ENCODE results near the gene SDHAF3. TPM values are rescaled to one million over a fixed set of nuclear protein-coding genes. Genes with fewer than 3 reads are reported as not detected.

SDHAF3 gene
- polyA plus RNA-seq, 1 donor from 2014 or later, result 28.3 TPM

- Histone ChIP-seq H3K4me2 (ENCODE audit: low read length) (no peak overlapping the region), H2AFZ (ENCODE audit: low read depth, low read length) (no peak overlapping the region), H3F3A (ENCODE audit: insufficient read depth, low read length, poor library complexity, severe bottlenecking) (no peaks in the 10 kb centered on the region), H3K9me2 (ENCODE audit: insufficient read depth, low read length) (no peaks in the 10 kb centered on the region), H3K4me3 (ENCODE audit: low read length) (no peak overlapping the region), H3K27ac (ENCODE audit: low read length) (no peak overlapping the region), H4K20me1 (ENCODE audit: insufficient read depth) (no peaks in the 10 kb centered on the region), H3K9ac (ENCODE audit: low read length) (no peak overlapping the region), H3K9me3 (ENCODE audit: low read length) (no peaks in the 10 kb centered on the region), H3K79me2 (replicated peaks; ENCODE audit: insufficient read depth, low read length) (no peaks in the 10 kb centered on the region), H3K27me3 (ENCODE audit: insufficient read depth, low read depth, low read length) (no peaks in the 10 kb centered on the region), H3K36me3 (ENCODE audit: insufficient read depth, low read length) (no peaks in the 10 kb centered on the region)
- TF ChIP-seq POLR2AphosphoS5 (IDR thresholded peaks at IDR 0.05) (no peak), REST (IDR thresholded peaks at IDR 0.05; ENCODE audit: borderline replicate concordance) (no peak), TAF1 (IDR thresholded peaks at IDR 0.05; ENCODE audit: low read depth) (no peak), RAD21 (conservative IDR thresholded peaks at IDR 0.05) (no peak), MXI1 (conservative IDR thresholded peaks at IDR 0.05; ENCODE audit: poor library complexity, severe bottlenecking) (no peak), EP300 (conservative IDR thresholded peaks at IDR 0.05; ENCODE audit: poor library complexity, severe bottlenecking) (no peak), CTCF (IDR thresholded peaks at IDR 0.05; ENCODE audit: poor library complexity, severe bottlenecking) (no peak)
These were observed 50.3 kb downstream of the SDHAF3 start for GRCh38 chr7:97167749-97168148.

- Histone ChIP-seq H3K27ac (ENCODE audit: low read length) (no peak overlapping the region), H2AFZ (ENCODE audit: low read depth, low read length) (no peak overlapping the region), H3K9me3 (ENCODE audit: low read length) (no peaks in the 10 kb centered on the region), H3K9ac (ENCODE audit: low read length) (no peak overlapping the region), H4K20me1 (ENCODE audit: insufficient read depth) (no peaks in the 10 kb centered on the region), H3K4me2 (ENCODE audit: low read length) (no peak overlapping the region), H3K9me2 (ENCODE audit: insufficient read depth, low read length) (no peaks in the 10 kb centered on the region), H3F3A (ENCODE audit: insufficient read depth, low read length, poor library complexity, severe bottlenecking) (no peaks in the 10 kb centered on the region), H3K27me3 (ENCODE audit: insufficient read depth, low read depth, low read length) (no peaks in the 10 kb centered on the region), H3K36me3 (ENCODE audit: insufficient read depth, low read length) (no peaks in the 10 kb centered on the region), H3K4me3 (ENCODE audit: low read length) (no peak overlapping the region), H3K79me2 (replicated peaks; ENCODE audit: insufficient read depth, low read length) (no peaks in the 10 kb centered on the region)
- no peak for TF ChIP-seq POLR2AphosphoS5 (IDR thresholded peaks at IDR 0.05)
- no peak for TF ChIP-seq MXI1 (conservative IDR thresholded peaks at IDR 0.05; ENCODE audit: poor library complexity, severe bottlenecking)
These were observed 56.8 kb downstream of the SDHAF3 start for GRCh38 chr7:97174303-97174702.

GRCh38 chr7:97179454-97180104 lies 62.1 kb downstream of the SDHAF3 start:
- Histone ChIP-seq H3K9ac (ENCODE audit: low read length) (no peak overlapping the region), H3K9me3 (ENCODE audit: low read length) (no peaks in the 10 kb centered on the region), H3K4me2 (ENCODE audit: low read length) (no peak overlapping the region), H3K27me3 (ENCODE audit: insufficient read depth, low read depth, low read length) (no peaks in the 10 kb centered on the region), H4K20me1 (ENCODE audit: insufficient read depth) (no peaks in the 10 kb centered on the region), H3F3A (ENCODE audit: insufficient read depth, low read length, poor library complexity, severe bottlenecking) (no peaks in the 10 kb centered on the region), H3K4me3 (ENCODE audit: low read length) (no peak overlapping the region), H3K36me3 (ENCODE audit: insufficient read depth, low read length) (no peaks in the 10 kb centered on the region), H3K27ac (ENCODE audit: low read length) (no peak overlapping the region), H3K9me2 (ENCODE audit: insufficient read depth, low read length) (no peaks in the 10 kb centered on the region), H2AFZ (ENCODE audit: low read depth, low read length) (no peak overlapping the region), H3K79me2 (replicated peaks; ENCODE audit: insufficient read depth, low read length) (no peaks in the 10 kb centered on the region)
- peak; percentile 69 for TF ChIP-seq SMC3 (conservative IDR thresholded peaks at IDR 0.05; ENCODE audit: poor library complexity)
- TF ChIP-seq RAD21 (conservative IDR thresholded peaks at IDR 0.05), result peak; percentile 65
- no peak for TF ChIP-seq POLR2AphosphoS5 (IDR thresholded peaks at IDR 0.05)
- TF ChIP-seq EP300 (conservative IDR thresholded peaks at IDR 0.05; ENCODE audit: poor library complexity, severe bottlenecking), result no peak
- TF ChIP-seq CTCF (IDR thresholded peaks at IDR 0.05; ENCODE audit: poor library complexity, severe bottlenecking), result peak; percentile 71
- TF ChIP-seq REST (IDR thresholded peaks at IDR 0.05; ENCODE audit: borderline replicate concordance), result no peak
- no peak for TF ChIP-seq TAF1 (IDR thresholded peaks at IDR 0.05; ENCODE audit: low read depth)
- no peak for TF ChIP-seq MXI1 (conservative IDR thresholded peaks at IDR 0.05; ENCODE audit: poor library complexity, severe bottlenecking)
- no peak for TF ChIP-seq EZH2 (IDR thresholded peaks at IDR 0.05; ENCODE audit: borderline replicate concordance, insufficient read depth, low read length, poor library complexity, severe bottlenecking)
